Measurements from ENCODE around the gene FERMT3.

Gene FERMT3

GRCh38 chr11:64250415-64251015 lies 44.0 kb downstream of the FERMT3 start:
- CTCF ChIA-PET: interaction anchor here (0.6 to 3.3 kb wide), 7 partner anchors 17 to 54 kb away, joined by 3 to 14 read pairs (median 7); partner anchors contain the start of genes ESRRA and FERMT3
- DNase-seq (ENCODE audit: extremely low spot score): no peak
- TF ChIP-seq BHLHE40 (IDR thresholded peaks at IDR 0.05; ENCODE audit: borderline replicate concordance): no peak
- TF ChIP-seq CTBP1 (IDR thresholded peaks at IDR 0.05; ENCODE audit: borderline replicate concordance): no peak
- no peak for TF ChIP-seq FOXA1 (IDR thresholded peaks at IDR 0.05)
- no peak for TF ChIP-seq ARNT (IDR thresholded peaks at IDR 0.05)
- TF ChIP-seq HDGF (IDR thresholded peaks at IDR 0.05; ENCODE audit: borderline replicate concordance): no peak
- TF ChIP-seq ZNF384 (IDR thresholded peaks at IDR 0.05): no peak
- TF ChIP-seq L3MBTL2 (conservative IDR thresholded peaks at IDR 0.05): no peak
- TF ChIP-seq ELF4 (IDR thresholded peaks at IDR 0.05): no peak
- TF ChIP-seq, protein P1, sequence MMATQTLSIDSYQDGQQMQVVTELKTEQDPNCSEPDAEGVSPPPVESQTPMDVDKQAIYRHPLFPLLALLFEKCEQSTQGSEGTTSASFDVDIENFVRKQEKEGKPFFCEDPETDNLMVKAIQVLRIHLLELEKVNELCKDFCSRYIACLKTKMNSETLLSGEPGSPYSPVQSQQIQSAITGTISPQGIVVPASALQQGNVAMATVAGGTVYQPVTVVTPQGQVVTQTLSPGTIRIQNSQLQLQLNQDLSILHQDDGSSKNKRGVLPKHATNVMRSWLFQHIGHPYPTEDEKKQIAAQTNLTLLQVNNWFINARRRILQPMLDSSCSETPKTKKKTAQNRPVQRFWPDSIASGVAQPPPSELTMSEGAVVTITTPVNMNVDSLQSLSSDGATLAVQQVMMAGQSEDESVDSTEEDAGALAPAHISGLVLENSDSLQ (IDR thresholded peaks at IDR 0.05): no peak
- TF ChIP-seq SP1 (IDR thresholded peaks at IDR 0.05): no peak
- no peak for TF ChIP-seq LEF1 (IDR thresholded peaks at IDR 0.05; ENCODE audit: borderline replicate concordance)
- TF ChIP-seq TARDBP (IDR thresholded peaks at IDR 0.05): no peak
- TF ChIP-seq FOXK2 (IDR thresholded peaks at IDR 0.05): no peak
- TF ChIP-seq SUZ12 (IDR thresholded peaks at IDR 0.05): no peak
- no peak for TF ChIP-seq FOXM1 (IDR thresholded peaks at IDR 0.05; ENCODE audit: borderline replicate concordance)
- POLR2A ChIA-PET: interaction anchor here (0.6 to 8.9 kb wide), 8 partner anchors 9 to 85 kb away, joined by 3 to 78 read pairs (median 4); partner anchors contain the start of genes FKBP2, PRDX5, STIP1 and TRMT112

GRCh38 chr11:64251016-64251752 lies 44.7 kb downstream of the FERMT3 start, which contains the start of gene PLCB3:
TSS of gene PLCB3 (plus strand) at chr11:64251530. CDS start at chr11:64251650, 120 bp downstream.
- peak; percentile 83 for DNase-seq (ENCODE audit: extremely low spot score)
- ChIA-PET POLR2A (interaction anchor here (0.8 to 8.9 kb wide), 7 partner anchors 12 to 86 kb away, joined by 3 to 78 read pairs (median 3); partner anchors contain the start of genes PRDX5, STIP1 and TRMT112), CTCF (interaction anchor here (0.6 to 3.3 kb wide), 8 partner anchors 16 to 53 kb away, joined by 3 to 14 read pairs (median 4); partner anchors contain the start of genes ESRRA, FERMT3, NUDT22 and TRPT1)
- no peak for TF ChIP-seq CTBP1 (IDR thresholded peaks at IDR 0.05; ENCODE audit: borderline replicate concordance)
- TF ChIP-seq SP1 (IDR thresholded peaks at IDR 0.05): no peak
- TF ChIP-seq HDGF (IDR thresholded peaks at IDR 0.05; ENCODE audit: borderline replicate concordance): no peak
- no peak for TF ChIP-seq FOXA1 (IDR thresholded peaks at IDR 0.05)
- no peak for TF ChIP-seq FOXM1 (IDR thresholded peaks at IDR 0.05; ENCODE audit: borderline replicate concordance)
- TF ChIP-seq BHLHE40 (IDR thresholded peaks at IDR 0.05; ENCODE audit: borderline replicate concordance): no peak
- TF ChIP-seq TARDBP (IDR thresholded peaks at IDR 0.05): no peak
- TF ChIP-seq ELF4 (IDR thresholded peaks at IDR 0.05): no peak
- no peak for TF ChIP-seq FOXK2 (IDR thresholded peaks at IDR 0.05)

- no peak for DNase-seq (ENCODE audit: extremely low spot score)
- TF ChIP-seq SP1 (IDR thresholded peaks at IDR 0.05) (no peak), NFRKB (IDR thresholded peaks at IDR 0.05) (no peak), HDGF (IDR thresholded peaks at IDR 0.05; ENCODE audit: borderline replicate concordance) (no peak), FOXK2 (IDR thresholded peaks at IDR 0.05) (no peak), BHLHE40 (IDR thresholded peaks at IDR 0.05; ENCODE audit: borderline replicate concordance) (no peak), ELF4 (IDR thresholded peaks at IDR 0.05) (no peak), TARDBP (IDR thresholded peaks at IDR 0.05) (no peak)
- TF ChIP-seq, protein P1 (IDR thresholded peaks at IDR 0.05): no peak
- CTCF ChIA-PET: interaction anchor here (0.6 to 3.3 kb wide), 7 partner anchors 16 to 1101 kb away, joined by 3 to 14 read pairs (median 5); partner anchors contain the start of genes ESRRA, FERMT3, NUDT22 and TRPT1
- POLR2A ChIA-PET: interaction anchor here (0.8 to 8.9 kb wide), 3 partner anchors 12 to 67 kb away, joined by 3 to 78 read pairs (median 3); no protein-coding TSS in a partner anchor
Measured at GRCh38 chr11:64251753-64252002, 45.2 kb downstream of the FERMT3 start.

DNA sequence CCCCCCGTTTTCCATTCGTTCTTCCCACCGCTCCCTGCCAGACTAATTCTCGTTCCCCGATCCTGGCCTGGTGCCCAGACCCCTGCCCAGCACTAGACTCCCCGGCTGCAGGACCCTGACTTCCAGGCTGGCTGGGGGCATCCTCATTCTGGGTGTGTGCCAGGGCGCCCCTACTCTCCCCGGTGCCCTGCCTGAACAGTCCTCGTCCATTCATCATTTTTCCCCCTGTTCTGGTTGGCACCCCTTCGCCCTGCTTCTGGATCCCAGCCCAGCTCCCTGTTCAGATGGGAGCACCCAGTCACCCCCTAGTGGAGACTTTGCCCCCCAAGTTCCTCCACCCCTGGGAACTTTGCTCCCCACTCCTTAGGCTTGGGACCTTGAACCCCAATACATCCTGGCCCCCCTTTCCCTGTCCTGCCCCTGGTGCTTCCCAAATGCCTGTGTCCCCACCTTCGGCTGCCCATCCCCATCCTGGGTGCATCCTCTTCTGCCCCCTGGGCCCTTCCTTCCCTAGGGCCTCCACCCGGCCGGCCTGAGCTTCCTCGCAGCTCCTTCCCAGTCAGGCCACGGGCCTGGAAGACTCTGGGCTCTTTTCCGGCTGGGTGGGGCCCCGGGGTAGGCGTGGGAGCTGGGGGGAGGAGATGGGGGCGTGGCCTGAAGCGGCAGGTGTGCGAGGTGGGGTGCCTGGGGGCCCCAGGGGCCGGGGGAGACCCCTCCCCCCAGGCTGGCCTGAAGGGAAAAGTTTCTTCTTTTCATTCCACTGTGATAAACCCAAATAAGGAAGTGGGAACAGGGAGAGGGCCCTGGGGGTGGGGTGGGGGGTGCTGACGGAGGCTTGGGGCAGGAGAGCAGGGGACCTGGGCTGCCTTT lies 45.7 kb downstream of the FERMT3 start:
- ChIA-PET CTCF (interaction anchor here (0.6 to 3.3 kb wide), 7 partner anchors 15 to 1101 kb away, joined by 3 to 14 read pairs (median 5); partner anchors contain the start of genes ESRRA, FERMT3, NUDT22 and TRPT1), POLR2A (interaction anchor here (0.8 to 8.9 kb wide), 4 partner anchors 10 to 68 kb away, joined by 3 to 78 read pairs (median 4); no protein-coding TSS in a partner anchor)
- DNase-seq (ENCODE audit: extremely low spot score): no peak
- no peak for TF ChIP-seq FOXM1 (IDR thresholded peaks at IDR 0.05; ENCODE audit: borderline replicate concordance)
- no peak for TF ChIP-seq LEF1 (IDR thresholded peaks at IDR 0.05; ENCODE audit: borderline replicate concordance)
- no peak for TF ChIP-seq NFRKB (IDR thresholded peaks at IDR 0.05)
- no peak for TF ChIP-seq CTBP1 (IDR thresholded peaks at IDR 0.05; ENCODE audit: borderline replicate concordance)
- TF ChIP-seq ARNT (IDR thresholded peaks at IDR 0.05): no peak
- no peak for TF ChIP-seq ZNF384 (IDR thresholded peaks at IDR 0.05)
- no peak for TF ChIP-seq ELF4 (IDR thresholded peaks at IDR 0.05)
- no peak for TF ChIP-seq FOXK2 (IDR thresholded peaks at IDR 0.05)
- no peak for TF ChIP-seq FOXA1 (IDR thresholded peaks at IDR 0.05)
- TF ChIP-seq HDGF (IDR thresholded peaks at IDR 0.05; ENCODE audit: borderline replicate concordance): no peak
- TF ChIP-seq, protein P1 (IDR thresholded peaks at IDR 0.05): no peak
- TF ChIP-seq SUZ12 (IDR thresholded peaks at IDR 0.05): no peak
- TF ChIP-seq L3MBTL2 (conservative IDR thresholded peaks at IDR 0.05): no peak
- TF ChIP-seq SP1 (IDR thresholded peaks at IDR 0.05): no peak

- CTCF ChIA-PET: no interaction called here
- DNase-seq (ENCODE audit: extremely low spot score): no peak
- POLR2A ChIA-PET: interaction anchor here (1.1 to 8.9 kb wide), 2 partner anchors 9 to 17 kb away, joined by 3 to 78 read pairs; no protein-coding TSS in a partner anchor
- no peak for TF ChIP-seq FOXK2 (IDR thresholded peaks at IDR 0.05)
- TF ChIP-seq BHLHE40 (IDR thresholded peaks at IDR 0.05; ENCODE audit: borderline replicate concordance): no peak
- TF ChIP-seq SUZ12 (IDR thresholded peaks at IDR 0.05): no peak
- no peak for TF ChIP-seq NFRKB (IDR thresholded peaks at IDR 0.05)
- TF ChIP-seq L3MBTL2 (conservative IDR thresholded peaks at IDR 0.05): no peak
- TF ChIP-seq FOXA1 (IDR thresholded peaks at IDR 0.05): no peak
- TF ChIP-seq, protein P1 (IDR thresholded peaks at IDR 0.05): no peak
- no peak for TF ChIP-seq LEF1 (IDR thresholded peaks at IDR 0.05; ENCODE audit: borderline replicate concordance)
- TF ChIP-seq HDGF (IDR thresholded peaks at IDR 0.05; ENCODE audit: borderline replicate concordance): no peak
- TF ChIP-seq FOXM1 (IDR thresholded peaks at IDR 0.05; ENCODE audit: borderline replicate concordance): no peak
- TF ChIP-seq CTBP1 (IDR thresholded peaks at IDR 0.05; ENCODE audit: borderline replicate concordance): no peak
- TF ChIP-seq TARDBP (IDR thresholded peaks at IDR 0.05): no peak
- TF ChIP-seq ZNF384 (IDR thresholded peaks at IDR 0.05): no peak
- TF ChIP-seq SP1 (IDR thresholded peaks at IDR 0.05): no peak
- TF ChIP-seq ARNT (IDR thresholded peaks at IDR 0.05): no peak
- no peak for TF ChIP-seq ELF4 (IDR thresholded peaks at IDR 0.05)
Measured at GRCh38 chr11:64253043-64253442, 46.5 kb downstream of the FERMT3 start.
